GM18868 (cell line): ENCODE results near the gene NLRC3.
"Not testable (repeated sequence)": the region's sequence is repeated elsewhere in the genome, so short reads cannot be mapped to it uniquely, and the experiment has no call there.

Experiments
- ATAC-seq: cut with Tn5 transposase; IDR thresholded peaks from one replicate; pipeline ENCODE4 v1.9.1; 2021; ENCODE audit warnings: mild to moderate bottlenecking, moderate library complexity; ENCODE audit not compliant: unreplicated experiment

Gene NLRC3

GRCh38 chr16:3519581-3519980 is 57.6 kb downstream of the NLRC3 start:
- no peak for ATAC-seq

GRCh38 chr16:3518986-3519348 is 58.2 kb downstream of the NLRC3 start:
- no peak for ATAC-seq

- ATAC-seq = no peak
Measured at GRCh38 chr16:3518292-3518985, 58.8 kb downstream of the NLRC3 start.

- no peak for ATAC-seq
Measured at GRCh38 chr16:3515897-3516296, 61.3 kb downstream of the NLRC3 start.

- no peak for ATAC-seq
Measured at GRCh38 chr16:3514621-3515020, 62.6 kb downstream of the NLRC3 start.

- ATAC-seq = no peak
Measured at GRCh38 chr16:3513892-3514583, 63.2 kb downstream of the NLRC3 start.

GRCh38 chr16:3511286-3512180 is 65.7 kb downstream of the NLRC3 start:
- no peak for ATAC-seq

GRCh38 chr16:3510416-3510815 is 66.8 kb downstream of the NLRC3 start:
- no peak for ATAC-seq

- peak; percentile 88 for ATAC-seq
Measured at GRCh38 chr16:3509470-3509928, 67.7 kb downstream of the NLRC3 start.

GRCh38 chr16:3508736-3509135 is 68.5 kb downstream of the NLRC3 start:
- ATAC-seq = no peak

GRCh38 chr16:3503523-3503922 is 73.7 kb downstream of the NLRC3 start:
- no peak for ATAC-seq

- ATAC-seq = no peak
Measured at GRCh38 chr16:3501783-3502400, 75.3 kb downstream of the NLRC3 start.

GRCh38 chr16:3501412-3501761 is 75.8 kb downstream of the NLRC3 start:
- not testable (repeated sequence) for ATAC-seq

- ATAC-seq = no peak
Measured at GRCh38 chr16:3498988-3499387, 78.2 kb downstream of the NLRC3 start.

- ATAC-seq = no peak
Measured at GRCh38 chr16:3497771-3498170, 79.4 kb downstream of the NLRC3 start.

GRCh38 chr16:3496386-3496785 is 80.8 kb downstream of the NLRC3 start:
- ATAC-seq = no peak

- ATAC-seq = no peak
Measured at GRCh38 chr16:3495176-3495575, 82.0 kb downstream of the NLRC3 start, which contains the start of gene C16orf90. Gene C16orf90 (minus strand): TSS chr16:3495489. CDS start chr16:3495421, 68 bp downstream.

- ATAC-seq = no peak
Measured at GRCh38 chr16:3494386-3494973, 82.7 kb downstream of the NLRC3 start.

GRCh38 chr16:3492356-3492755 is 84.8 kb downstream of the NLRC3 start:
- no peak for ATAC-seq

- ATAC-seq = no peak
Measured at GRCh38 chr16:3490911-3491629, 86.1 kb downstream of the NLRC3 start.
